NT2/D1 (cell line): ENCODE measurements around the gene ACKR2.

Experiments
- DNase-seq: peaks from one replicate; pipeline ENCODE4 v3.0.0-alpha.2; 2011; ENCODE audit warnings: low read depth, low spot score
- H3K27me3 ChIP-seq: 2 replicates; pipeline ENCODE4 v1.6.0; 2011; ENCODE audit warnings: mild to moderate bottlenecking; ENCODE audit not compliant: insufficient read length, insufficient read depth
- H3K36me3 ChIP-seq: 2 replicates; pipeline ENCODE4 v1.6.1; 2011; ENCODE audit warnings: mild to moderate bottlenecking, low read length, mixed read lengths; ENCODE audit not compliant: insufficient read depth, insufficient read length
- H3K4me1 ChIP-seq: 2 replicates; pipeline ENCODE4 v1.5.1; 2011; ENCODE audit not compliant: insufficient read depth, insufficient read length
- H3K4me3 ChIP-seq: 2 replicates; pipeline ENCODE4 v1.5.1; 2011; ENCODE audit warnings: low read depth; ENCODE audit not compliant: insufficient read length
- H3K9ac ChIP-seq: 2 replicates; pipeline ENCODE4 v1.6.0; 2011; ENCODE audit warnings: low read depth; ENCODE audit not compliant: insufficient read length
- H3K9me3 ChIP-seq: 2 replicates; pipeline ENCODE4 v1.5.1; 2011; ENCODE audit warnings: mild to moderate bottlenecking, low read length; ENCODE audit not compliant: insufficient read depth
- SUZ12 ChIP-seq: IDR thresholded peaks from 2 replicates; pipeline ENCODE4 v1.6.1; 2011; ENCODE audit not compliant: insufficient read length, insufficient read depth; ENCODE audit errors: extremely low read depth
- YY1 ChIP-seq: IDR thresholded peaks from 2 replicates; pipeline ENCODE4 v1.6.1; 2011; ENCODE audit not compliant: insufficient read length, insufficient read depth
- ZNF274 ChIP-seq: IDR thresholded peaks from 2 replicates; pipeline ENCODE4 v1.6.1; 2011; ENCODE audit warnings: mild to moderate bottlenecking, low read depth, low read length

Gene ACKR2

GRCh38 chr3:42898896-42899675 is 89.8 kb downstream of the ACKR2 start:
- Histone ChIP-seq H3K36me3 (no peaks in the 10 kb centered on the region), H3K27me3 (no peaks in the 10 kb centered on the region), H3K9me3 (peaks cover 3% of the 10 kb centered on the region; the same call in 1 of the 2 replicates), H3K4me3 (no peak overlapping the region), H3K9ac (no peak overlapping the region), H3K4me1 (no peaks in the 10 kb centered on the region)
- DNase-seq: no peak
- no peak for TF ChIP-seq ZNF274

DNA sequence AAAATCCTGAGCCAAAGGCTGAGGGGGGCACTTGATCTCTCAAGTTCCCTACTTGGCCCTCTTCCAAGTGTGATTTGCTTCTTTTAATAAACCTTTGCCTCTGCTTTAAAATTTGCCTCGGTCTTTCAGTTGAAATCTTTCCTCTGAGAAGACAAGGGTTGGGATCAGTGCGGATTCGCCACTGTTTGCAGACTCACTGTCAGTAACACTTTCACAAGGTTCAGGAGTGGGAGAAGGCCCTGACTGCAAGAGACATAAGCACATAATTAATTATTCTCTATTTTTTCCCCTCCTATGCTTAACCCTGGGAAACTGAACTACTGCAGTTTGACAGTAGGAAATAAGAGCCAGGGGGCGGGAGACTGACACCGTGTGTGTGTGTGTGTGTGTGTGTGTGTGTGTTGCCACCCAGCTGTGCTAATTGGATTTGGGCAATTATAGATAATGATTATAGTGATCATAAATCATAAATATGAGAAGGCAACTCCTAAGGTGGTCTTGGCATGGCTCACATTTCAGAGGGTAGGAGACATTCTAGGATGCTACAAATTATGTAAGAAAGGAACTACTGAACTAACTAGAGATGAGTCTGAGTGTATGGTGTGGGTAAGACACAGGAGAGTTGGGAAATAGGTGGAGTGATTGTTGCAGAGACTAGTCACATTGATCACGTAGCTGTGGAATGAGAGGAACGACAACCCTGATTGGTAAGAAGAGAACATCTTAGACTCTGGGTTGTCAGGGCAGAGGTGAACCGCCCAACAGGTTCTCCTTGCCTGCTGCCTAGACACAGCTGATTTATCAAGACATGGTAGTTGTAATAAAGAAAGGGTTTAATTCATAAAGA is 91.2 kb downstream of the ACKR2 start:
- Histone ChIP-seq H3K36me3 (no peaks in the 10 kb centered on the region), H3K4me3 (no peak overlapping the region), H3K9me3 (peaks cover 3% of the 10 kb centered on the region; the same call in 1 of the 2 replicates), H3K27me3 (no peaks in the 10 kb centered on the region), H3K9ac (no peak overlapping the region), H3K4me1 (no peaks in the 10 kb centered on the region)
- DNase-seq: no peak
- TF ChIP-seq YY1 (no peak), ZNF274 (no peak), SUZ12 (no peak)

GRCh38 chr3:42901073-42901415 is 91.8 kb downstream of the ACKR2 start:
- DNase-seq: no peak
- Histone ChIP-seq H3K9me3 (peaks cover 3% of the 10 kb centered on the region), H3K4me1 (no peaks in the 10 kb centered on the region), H3K4me3 (no peak overlapping the region), H3K9ac (no peak overlapping the region), H3K36me3 (no peaks in the 10 kb centered on the region), H3K27me3 (no peaks in the 10 kb centered on the region)
- TF ChIP-seq SUZ12: no peak
- no peak for TF ChIP-seq YY1
- no peak for TF ChIP-seq ZNF274

DNA sequence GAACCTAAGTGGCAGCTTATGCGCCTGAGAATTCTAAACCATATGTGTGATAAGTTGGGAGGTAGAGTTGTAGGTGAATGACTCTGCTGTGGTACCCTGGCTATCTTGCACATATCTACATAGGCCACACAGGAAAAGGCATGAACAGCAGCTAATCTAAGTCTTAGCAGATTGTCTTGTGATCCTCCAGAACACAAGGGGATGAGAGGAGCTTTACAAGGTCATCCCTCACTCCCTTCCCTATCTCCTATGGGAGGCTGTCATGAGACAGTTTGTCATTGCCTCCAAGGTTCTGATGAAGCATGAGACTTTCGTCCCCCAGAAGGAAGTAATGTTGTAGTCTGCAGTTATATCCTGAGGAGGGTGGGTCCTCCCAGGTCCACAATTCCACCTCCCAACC is 93.0 kb downstream of the ACKR2 start:
- peaks cover 3% of the 10 kb centered on the region for H3K9me3 ChIP-seq
- DNase-seq: no peak
- no peaks in the 10 kb centered on the region for H3K4me1 ChIP-seq
- no peak overlapping the region for H3K9ac ChIP-seq
- H3K36me3 ChIP-seq: no peaks in the 10 kb centered on the region
- TF ChIP-seq YY1 (no peak), ZNF274 (no peak), SUZ12 (no peak)
- H3K27me3 ChIP-seq: no peaks in the 10 kb centered on the region
- H3K4me3 ChIP-seq: no peak overlapping the region

DNA sequence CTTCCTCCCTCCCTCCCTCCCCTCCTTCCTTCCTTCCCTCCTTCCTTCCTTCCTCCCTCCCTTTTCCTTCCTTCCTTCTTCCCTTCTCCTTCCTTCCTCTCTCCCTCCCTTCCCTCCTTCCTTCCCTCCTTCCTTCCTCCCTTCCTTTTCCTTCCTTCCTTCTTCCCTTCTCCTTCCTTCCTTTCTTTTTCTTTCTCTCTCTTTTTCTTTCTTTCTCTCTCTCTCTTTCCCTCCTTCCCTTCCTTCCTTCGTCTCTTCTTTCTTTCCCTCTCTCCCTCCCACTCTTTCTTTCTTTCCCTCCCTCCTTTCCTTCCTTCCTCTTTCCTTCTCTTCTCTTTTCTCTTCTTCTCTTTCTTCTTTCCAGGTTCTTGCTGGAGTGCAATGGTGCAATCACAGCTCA is 94.8 kb downstream of the ACKR2 start:
- Histone ChIP-seq H3K4me3 (no peak overlapping the region), H3K4me1 (no peaks in the 10 kb centered on the region), H3K9ac (no peak overlapping the region), H3K36me3 (no peaks in the 10 kb centered on the region), H3K27me3 (no peaks in the 10 kb centered on the region), H3K9me3 (no peaks in the 10 kb centered on the region; the same call in 1 of the 2 replicates)
- DNase-seq: no peak
- no peak for TF ChIP-seq ZNF274
- TF ChIP-seq SUZ12: no peak
- no peak for TF ChIP-seq YY1

- no peak overlapping the region for H3K4me3 ChIP-seq
- no peaks in the 10 kb centered on the region for H3K36me3 ChIP-seq
- no peak overlapping the region for H3K9ac ChIP-seq
- H3K27me3 ChIP-seq: no peaks in the 10 kb centered on the region
- H3K9me3 ChIP-seq: peaks cover 10% of the 10 kb centered on the region; the same call in 1 of the 2 replicates
- no peak for DNase-seq
- H3K4me1 ChIP-seq: no peaks in the 10 kb centered on the region
- no peak for TF ChIP-seq YY1
- no peak for TF ChIP-seq ZNF274
Observed at GRCh38 chr3:42905740-42906069, 96.5 kb downstream of the ACKR2 start.

- Histone ChIP-seq H3K4me3 (no peak within 1 kb of the TSS), H3K9ac (no peak within 1 kb of the TSS), H3K4me1 (no peaks in the 10 kb centered on the region), H3K36me3 (no peaks in the 10 kb centered on the region), H3K9me3 (peaks cover 15% of the 10 kb centered on the region; the same call in 1 of the 2 replicates), H3K27me3 (no peaks in the 10 kb centered on the region)
- DNase-seq: no peak
- TF ChIP-seq YY1 (no peak), ZNF274 (no peak), SUZ12 (no peak)
Observed at GRCh38 chr3:42906070-42906847, 97.0 kb downstream of the ACKR2 start, which contains the start of gene ZNF662. Gene ZNF662, plus strand, starts transcription at chr3:42906142. Its CDS starts 1,973 bp downstream, at chr3:42908115.
